ENCODE data around the gene EEF2K. TPM values are rescaled to one million over a fixed set of nuclear protein-coding genes. Genes with fewer than 3 reads are reported as not detected.

Gene EEF2K
- total and polyA plus RNA-seq, 2 of the 13 experiments (the other 11 are each of a cell fraction or from before 2014, with no cell fraction given), result 22.0 to 23.8 TPM

DNA sequence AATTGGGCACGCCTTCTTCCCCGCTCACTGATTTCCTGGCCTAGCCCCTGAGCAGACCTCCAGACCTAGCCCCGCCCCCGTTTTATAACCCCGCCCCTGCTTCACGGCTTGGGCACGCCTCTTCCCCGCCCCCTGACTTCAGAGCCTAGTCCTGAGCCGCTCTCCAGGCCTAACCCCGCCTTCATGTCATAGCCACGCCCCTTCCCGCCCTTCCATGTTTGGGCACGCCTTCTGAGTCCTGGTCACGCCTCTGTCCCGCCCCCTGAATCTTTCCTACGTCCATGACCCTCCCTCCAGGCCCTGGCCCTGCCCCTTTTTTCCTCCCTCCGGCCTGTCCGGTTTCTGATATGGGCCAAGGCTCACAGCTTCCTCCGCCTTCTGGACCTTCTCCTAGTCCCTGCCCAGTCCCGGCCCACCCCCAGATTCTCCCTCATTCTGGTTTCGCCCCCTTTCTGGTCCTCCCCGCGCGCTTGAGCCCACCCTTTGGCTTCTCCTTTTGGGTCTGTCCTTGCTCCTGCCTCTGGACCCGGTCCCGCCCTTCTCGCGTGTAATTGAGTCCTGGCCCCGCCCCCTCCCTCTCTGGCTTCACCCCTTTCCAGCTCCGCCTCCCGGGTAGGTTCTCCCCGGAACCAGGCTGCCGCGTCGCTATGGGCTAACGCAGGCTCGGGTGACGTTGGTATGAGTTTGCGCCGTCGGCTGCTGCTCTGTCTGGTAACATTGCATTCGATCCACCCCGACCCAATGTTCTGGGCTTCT is 15.1 kb upstream of the EEF2K start (continued):
- TF ChIP-seq SOX5 (CRISPR knock-in tag; IDR thresholded peaks at IDR 0.05; ENCODE audit: borderline replicate concordance), result 0 out of 2 replicates have a peak, but pooled peaks have one; percentile 35
- TF ChIP-seq ZNF563 (CRISPR knock-in tag; IDR thresholded peaks at IDR 0.05), result 0 out of 2 replicates have a peak, but pooled peaks have one; percentile 47
- TF ChIP-seq, protein P1, sequence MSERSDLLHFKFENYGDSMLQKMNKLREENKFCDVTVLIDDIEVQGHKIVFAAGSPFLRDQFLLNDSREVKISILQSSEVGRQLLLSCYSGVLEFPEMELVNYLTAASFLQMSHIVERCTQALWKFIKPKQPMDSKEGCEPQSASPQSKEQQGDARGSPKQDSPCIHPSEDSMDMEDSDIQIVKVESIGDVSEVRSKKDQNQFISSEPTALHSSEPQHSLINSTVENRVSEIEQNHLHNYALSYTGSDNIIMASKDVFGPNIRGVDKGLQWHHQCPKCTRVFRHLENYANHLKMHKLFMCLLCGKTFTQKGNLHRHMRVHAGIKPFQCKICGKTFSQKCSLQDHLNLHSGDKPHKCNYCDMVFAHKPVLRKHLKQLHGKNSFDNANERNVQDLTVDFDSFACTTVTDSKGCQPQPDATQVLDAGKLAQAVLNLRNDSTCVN (CRISPR knock-in tag; IDR thresholded peaks at IDR 0.05; ENCODE audit: borderline replicate concordance), result 0 out of 2 replicates have a peak, but pooled peaks have one; percentile 68
- no peak for TF ChIP-seq ETV6 (CRISPR knock-in tag; conservative IDR thresholded peaks at IDR 0.05)
- no peak for TF ChIP-seq ZNF646 (CRISPR knock-in tag; IDR thresholded peaks at IDR 0.05)
- TF ChIP-seq, protein P2, sequence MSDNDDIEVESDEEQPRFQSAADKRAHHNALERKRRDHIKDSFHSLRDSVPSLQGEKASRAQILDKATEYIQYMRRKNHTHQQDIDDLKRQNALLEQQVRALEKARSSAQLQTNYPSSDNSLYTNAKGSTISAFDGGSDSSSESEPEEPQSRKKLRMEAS (IDR thresholded peaks at IDR 0.05), result no peak
- no peak for TF ChIP-seq ZNF343 (CRISPR knock-in tag; IDR thresholded peaks at IDR 0.05)
- TF ChIP-seq NFE2L2 (IDR thresholded peaks at IDR 0.05; ENCODE audit: low read length), result no peak
- TF ChIP-seq SP140L (CRISPR knock-in tag; IDR thresholded peaks at IDR 0.05; ENCODE audit: borderline replicate concordance), result no peak; the same call in 1 of the 2 replicates
- TF ChIP-seq ZNF670 (CRISPR knock-in tag; IDR thresholded peaks at IDR 0.05; ENCODE audit: borderline replicate concordance), result no peak; the same call in 1 of the 2 replicates
- TF ChIP-seq TSC22D2 (CRISPR knock-in tag; IDR thresholded peaks at IDR 0.05; ENCODE audit: borderline replicate concordance), result peak; percentile 71; the same call in 1 of the 2 replicates
- no peak for TF ChIP-seq ZBTB1 (CRISPR knock-in tag; IDR thresholded peaks at IDR 0.05; ENCODE audit: borderline replicate concordance)
- TF ChIP-seq ASH2L (IDR thresholded peaks at IDR 0.05; ENCODE audit: insufficient read length, low read depth, low read length), result peak; percentile 62
- TF ChIP-seq ZNF883 (CRISPR knock-in tag; IDR thresholded peaks at IDR 0.05; ENCODE audit: not compliant biosample characterization), result peak; percentile 85
- TF ChIP-seq GATAD1 (CRISPR knock-in tag; IDR thresholded peaks at IDR 0.05), result peak; percentile 46; the same call in 1 of the 2 replicates
- TF ChIP-seq FOXC1 (CRISPR knock-in tag; IDR thresholded peaks at IDR 0.05; ENCODE audit: borderline replicate concordance), result 0 out of 2 replicates have a peak, but pooled peaks have one; percentile 40
- TF ChIP-seq TBX3 (IDR thresholded peaks at IDR 0.05; ENCODE audit: borderline replicate concordance), result no peak
- TF ChIP-seq ZBTB39 (CRISPR knock-in tag; IDR thresholded peaks at IDR 0.05), result no peak
- TF ChIP-seq SNAI1 (CRISPR knock-in tag; IDR thresholded peaks at IDR 0.05; ENCODE audit: borderline replicate concordance), result no peak; the same call in 1 of the 2 replicates

All from HepG2 (cell line).